ENCODE results near the gene ALDH1A2. TPM values are rescaled to one million over a fixed set of nuclear protein-coding genes. Genes with fewer than 3 reads are reported as not detected.

Gene ALDH1A2
- polyA plus RNA-seq, 1 of the 3 experiments (the other 2 are of a cell fraction), result not detected

GRCh38 chr15:58026051-58026450 lies 39.5 kb downstream of the ALDH1A2 start (continued):
- no peak for TF ChIP-seq IRF3 (IDR thresholded peaks at IDR 0.05; ENCODE audit: low read depth, low read length)

GRCh38 chr15:58021332-58022230 lies 43.9 kb downstream of the ALDH1A2 start:
- no peak overlapping the region for H3K4me2 ChIP-seq
- CTCF ChIA-PET, result interaction anchor here (1.4 to 1.5 kb wide), 2 partner anchors 49 to 156 kb away, joined by 3 to 5 read pairs; no protein-coding TSS in a partner anchor
- no peaks in the 10 kb centered on the region for H3K4me1 ChIP-seq (ENCODE audit: control insufficient read depth in 1 of 2, insufficient read depth in 2 of 2, low read depth in 1 of 2, low read length in 1 of 2)
- no peaks in the 10 kb centered on the region for H3K79me2 ChIP-seq (ENCODE audit: insufficient read depth)
- H3F3A ChIP-seq (replicated peaks; ENCODE audit: insufficient read depth), result no peaks in the 10 kb centered on the region
- no peaks in the 10 kb centered on the region for H3K27me3 ChIP-seq (ENCODE audit: insufficient read depth)
- H2AFZ ChIP-seq (ENCODE audit: low read depth), result no peak overlapping the region
- H3K9ac ChIP-seq, result no peak overlapping the region
- no peaks in the 10 kb centered on the region for H4K20me1 ChIP-seq (ENCODE audit: insufficient read depth)
- no peak for TF ChIP-seq ELF1 (IDR thresholded peaks at IDR 0.05)
- no peak for TF ChIP-seq USF1 (IDR thresholded peaks at IDR 0.05; ENCODE audit: borderline replicate concordance, low read depth)
- TF ChIP-seq CTCF (IDR thresholded peaks at IDR 0.05), result no peak
- TF ChIP-seq REST (IDR thresholded peaks at IDR 0.05; ENCODE audit: low read depth, low read length), result no peak
- no peak for TF ChIP-seq RFX5 (IDR thresholded peaks at IDR 0.05; ENCODE audit: low read length)
- TF ChIP-seq CHD2 (IDR thresholded peaks at IDR 0.05; ENCODE audit: low read length, partially characterized antibody), result no peak
- no peak for TF ChIP-seq IRF3 (IDR thresholded peaks at IDR 0.05; ENCODE audit: low read depth, low read length)
- TF ChIP-seq RAD21 (IDR thresholded peaks at IDR 0.05; ENCODE audit: low read length), result no peak
- no peak for TF ChIP-seq SMC3 (IDR thresholded peaks at IDR 0.05; ENCODE audit: low read depth, low read length)
- no peak for TF ChIP-seq SIN3A (IDR thresholded peaks at IDR 0.05; ENCODE audit: borderline replicate concordance, low read depth, low read length)
- TF ChIP-seq MXI1 (IDR thresholded peaks at IDR 0.05; ENCODE audit: low read depth, low read length), result no peak
- TF ChIP-seq FOSL2 (IDR thresholded peaks at IDR 0.05; ENCODE audit: borderline replicate concordance, low read depth), result no peak
- TF ChIP-seq TCF12 (IDR thresholded peaks at IDR 0.05), result no peak
- TF ChIP-seq NRF1 (IDR thresholded peaks at IDR 0.05; ENCODE audit: low read depth, low read length), result no peak
- TF ChIP-seq FOXM1 (IDR thresholded peaks at IDR 0.05; ENCODE audit: low read depth), result no peak
- no peak overlapping the region for H3K27ac ChIP-seq (ENCODE audit: low read depth in 2 of 2, low read length in 1 of 2)
- H3K9me2 ChIP-seq, result no peaks in the 10 kb centered on the region
- no peaks in the 10 kb centered on the region; the same call in 1 of the 2 replicates for H3K9me3 ChIP-seq
- DNase-seq, result no peak
- no peaks in the 10 kb centered on the region for H3K36me3 ChIP-seq (replicated peaks in 1 of 2; ENCODE audit: control insufficient read depth in 1 of 2, insufficient read depth in 2 of 2, low read length in 1 of 2)
- POLR2A ChIA-PET, result no interaction called here
- no peak overlapping the region for H3K4me3 ChIP-seq (ENCODE audit: low read depth in 2 of 2, low read length in 1 of 2)
- 28% methylated on average over 8 of the region's 9 CpGs for WGBS (ENCODE audit: low lambda C conversion rate)
